HL-60 (cell line): ENCODE results near the gene ROR1.

Experiments
- DNase-seq, 2 experiments: peaks; one replicate each; pipeline ENCODE4 v3.0.0-alpha.2; 2010 to 2020; ENCODE audit warnings: low read depth in 1 of 2, low spot score in 1 of 2
- H3K27ac ChIP-seq: fragments of 250-450 bp; sonication (Bioruptor Pico); replicated peaks from 2 replicates; pipeline ENCODE4 v1.5.1; 2020; ENCODE audit warnings: mild to moderate bottlenecking, moderate library complexity
- H3K27me3 ChIP-seq: fragments of 250-450 bp; sonication (Bioruptor Pico); 2 replicates; pipeline ENCODE4 v1.5.1; 2021; ENCODE audit warnings: mild to moderate bottlenecking, moderate library complexity; ENCODE audit not compliant: insufficient read depth, poor library complexity, severe bottlenecking
- H3K4me3 ChIP-seq: replicated peaks from 2 replicates; pipeline ENCODE4 v1.5.1; 2011; ENCODE audit warnings: mild to moderate bottlenecking, control low read depth, low read length; ENCODE audit not compliant: insufficient read depth
- GABPA ChIP-seq: IDR thresholded peaks from 2 replicates; pipeline ENCODE4 v1.6.1; 2012; ENCODE audit warnings: low read depth
- POLR2AphosphoS5 ChIP-seq: IDR thresholded peaks from 2 replicates; pipeline ENCODE4 v1.6.1; 2012; ENCODE audit warnings: low read depth
- REST ChIP-seq: IDR thresholded peaks from 2 replicates; pipeline ENCODE4 v1.6.1; 2012; ENCODE audit warnings: low read depth; ENCODE audit not compliant: insufficient replicate concordance
- SPI1 ChIP-seq: IDR thresholded peaks from 2 replicates; pipeline ENCODE4 v1.6.1; 2012; ENCODE audit warnings: low read depth, mild to moderate bottlenecking, borderline replicate concordance
- TF ChIP-seq, protein P1 (sequence below): IDR thresholded peaks from one replicate; pipeline ENCODE4 v1.5.1; 2011; ENCODE audit warnings: low read length, control low read depth, inconsistent platforms; ENCODE audit not compliant: insufficient read depth

Gene ROR1

DNA sequence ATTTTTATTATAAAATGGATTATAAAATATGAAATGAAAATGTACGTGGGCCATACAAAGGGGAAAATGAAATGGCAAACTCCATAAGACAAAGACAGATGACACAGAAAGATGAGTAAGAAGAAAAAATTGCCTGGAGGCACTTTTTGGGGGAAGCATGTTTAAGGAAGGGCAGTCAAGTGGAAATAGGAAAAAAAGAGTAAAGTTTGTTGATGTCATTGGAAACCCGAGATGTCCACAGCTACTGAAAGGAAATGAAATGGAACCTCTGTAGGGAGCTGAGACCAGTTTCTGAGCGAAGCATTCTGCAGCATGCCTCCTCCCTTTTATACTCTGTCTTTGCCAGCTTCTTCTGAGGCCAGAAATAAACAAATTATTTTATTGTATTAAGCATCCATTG lies 226.2 kb downstream of the ROR1 start:
- no peak for TF ChIP-seq GABPA
- TF ChIP-seq, protein P1, sequence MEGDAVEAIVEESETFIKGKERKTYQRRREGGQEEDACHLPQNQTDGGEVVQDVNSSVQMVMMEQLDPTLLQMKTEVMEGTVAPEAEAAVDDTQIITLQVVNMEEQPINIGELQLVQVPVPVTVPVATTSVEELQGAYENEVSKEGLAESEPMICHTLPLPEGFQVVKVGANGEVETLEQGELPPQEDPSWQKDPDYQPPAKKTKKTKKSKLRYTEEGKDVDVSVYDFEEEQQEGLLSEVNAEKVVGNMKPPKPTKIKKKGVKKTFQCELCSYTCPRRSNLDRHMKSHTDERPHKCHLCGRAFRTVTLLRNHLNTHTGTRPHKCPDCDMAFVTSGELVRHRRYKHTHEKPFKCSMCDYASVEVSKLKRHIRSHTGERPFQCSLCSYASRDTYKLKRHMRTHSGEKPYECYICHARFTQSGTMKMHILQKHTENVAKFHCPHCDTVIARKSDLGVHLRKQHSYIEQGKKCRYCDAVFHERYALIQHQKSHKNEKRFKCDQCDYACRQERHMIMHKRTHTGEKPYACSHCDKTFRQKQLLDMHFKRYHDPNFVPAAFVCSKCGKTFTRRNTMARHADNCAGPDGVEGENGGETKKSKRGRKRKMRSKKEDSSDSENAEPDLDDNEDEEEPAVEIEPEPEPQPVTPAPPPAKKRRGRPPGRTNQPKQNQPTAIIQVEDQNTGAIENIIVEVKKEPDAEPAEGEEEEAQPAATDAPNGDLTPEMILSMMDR = no peak
- no peak for TF ChIP-seq REST
- TF ChIP-seq POLR2AphosphoS5 = no peak
- TF ChIP-seq SPI1 = no peak
- Histone ChIP-seq H3K4me3 (no peak overlapping the region), H3K27me3 (no peaks in the 10 kb centered on the region), H3K27ac (no peak overlapping the region)
- no peak for DNase-seq

DNA sequence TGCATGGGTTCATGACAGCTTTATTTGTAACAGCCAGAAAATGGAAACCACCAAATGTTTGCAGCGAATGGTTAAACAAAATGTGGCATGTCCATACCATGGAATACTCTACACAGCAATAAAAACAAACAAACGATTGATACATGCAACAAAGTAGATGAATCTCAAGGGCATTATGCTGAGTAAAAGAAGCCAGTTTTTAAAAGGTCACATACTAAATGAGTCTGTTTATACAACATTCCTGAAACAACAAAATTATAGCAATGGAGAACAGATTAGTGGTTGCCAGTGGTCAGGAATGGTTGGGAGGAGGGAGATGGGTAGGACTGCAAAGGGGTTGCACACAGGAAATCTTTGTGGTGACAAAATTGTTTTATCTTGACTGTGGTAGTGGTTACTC lies 227.2 kb downstream of the ROR1 start:
- TF ChIP-seq REST (no peak), GABPA (no peak), POLR2AphosphoS5 (no peak), SPI1 (no peak)
- TF ChIP-seq, protein P1 = no peak
- DNase-seq = no peak
- no peaks in the 10 kb centered on the region for H3K27me3 ChIP-seq
- no peak overlapping the region for H3K27ac ChIP-seq
- no peak overlapping the region for H3K4me3 ChIP-seq

- H3K27me3 ChIP-seq = no peaks in the 10 kb centered on the region
- H3K27ac ChIP-seq = no peak overlapping the region
- no peak overlapping the region for H3K4me3 ChIP-seq
- no peak for TF ChIP-seq SPI1
- TF ChIP-seq GABPA = no peak
- no peak for TF ChIP-seq POLR2AphosphoS5
- no peak for TF ChIP-seq REST
- TF ChIP-seq, protein P1 = no peak
- no peak for DNase-seq
These were observed 230.7 kb downstream of the ROR1 start for GRCh38 chr1:64004451-64005025.
